Measurements from ENCODE around the gene HDDC3.

DNA sequence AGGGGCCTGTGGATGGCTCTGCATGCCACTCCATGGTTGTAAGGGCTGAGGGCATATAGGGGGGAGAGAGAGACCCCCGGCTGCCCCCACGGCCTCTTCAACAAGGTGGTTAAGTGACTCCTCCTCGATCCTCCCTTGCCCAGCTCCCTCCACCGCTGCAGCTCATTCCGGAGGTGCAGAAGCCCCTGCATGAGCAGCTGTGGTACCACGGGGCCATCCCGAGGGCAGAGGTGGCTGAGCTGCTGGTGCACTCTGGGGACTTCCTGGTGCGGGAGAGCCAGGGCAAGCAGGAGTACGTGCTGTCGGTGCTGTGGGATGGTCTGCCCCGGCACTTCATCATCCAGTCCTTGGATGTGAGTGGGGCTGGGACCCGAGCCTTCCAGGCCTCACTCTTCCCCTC, 41.5 kb downstream of the HDDC3 start:
- TF ChIP-seq, protein P1, sequence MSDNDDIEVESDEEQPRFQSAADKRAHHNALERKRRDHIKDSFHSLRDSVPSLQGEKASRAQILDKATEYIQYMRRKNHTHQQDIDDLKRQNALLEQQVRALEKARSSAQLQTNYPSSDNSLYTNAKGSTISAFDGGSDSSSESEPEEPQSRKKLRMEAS (IDR thresholded peaks at IDR 0.05; ENCODE audit: low read depth, low read length): no peak
- TF ChIP-seq, protein P2, sequence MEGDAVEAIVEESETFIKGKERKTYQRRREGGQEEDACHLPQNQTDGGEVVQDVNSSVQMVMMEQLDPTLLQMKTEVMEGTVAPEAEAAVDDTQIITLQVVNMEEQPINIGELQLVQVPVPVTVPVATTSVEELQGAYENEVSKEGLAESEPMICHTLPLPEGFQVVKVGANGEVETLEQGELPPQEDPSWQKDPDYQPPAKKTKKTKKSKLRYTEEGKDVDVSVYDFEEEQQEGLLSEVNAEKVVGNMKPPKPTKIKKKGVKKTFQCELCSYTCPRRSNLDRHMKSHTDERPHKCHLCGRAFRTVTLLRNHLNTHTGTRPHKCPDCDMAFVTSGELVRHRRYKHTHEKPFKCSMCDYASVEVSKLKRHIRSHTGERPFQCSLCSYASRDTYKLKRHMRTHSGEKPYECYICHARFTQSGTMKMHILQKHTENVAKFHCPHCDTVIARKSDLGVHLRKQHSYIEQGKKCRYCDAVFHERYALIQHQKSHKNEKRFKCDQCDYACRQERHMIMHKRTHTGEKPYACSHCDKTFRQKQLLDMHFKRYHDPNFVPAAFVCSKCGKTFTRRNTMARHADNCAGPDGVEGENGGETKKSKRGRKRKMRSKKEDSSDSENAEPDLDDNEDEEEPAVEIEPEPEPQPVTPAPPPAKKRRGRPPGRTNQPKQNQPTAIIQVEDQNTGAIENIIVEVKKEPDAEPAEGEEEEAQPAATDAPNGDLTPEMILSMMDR (IDR thresholded peaks at IDR 0.05; ENCODE audit: low read depth, low read length): no peak
